Measurements from ENCODE around the gene DYNC1LI1.
"Not testable (repeated sequence)": the region's sequence is repeated elsewhere in the genome, so short reads cannot be mapped to it uniquely, and the experiment has no call there.

Gene DYNC1LI1

GRCh38 chr3:32525720-32526119 is 44.9 kb downstream of the DYNC1LI1 start:
- H3K4me3 ChIP-seq (ENCODE audit: control insufficient read depth, low read depth, low read length): no peak overlapping the region
- no peak for DNase-seq (ENCODE audit: low read depth)
- no peak for TF ChIP-seq CTCF (conservative IDR thresholded peaks at IDR 0.05; ENCODE audit: control insufficient read depth, insufficient read depth, low read depth, low read length)

DNA sequence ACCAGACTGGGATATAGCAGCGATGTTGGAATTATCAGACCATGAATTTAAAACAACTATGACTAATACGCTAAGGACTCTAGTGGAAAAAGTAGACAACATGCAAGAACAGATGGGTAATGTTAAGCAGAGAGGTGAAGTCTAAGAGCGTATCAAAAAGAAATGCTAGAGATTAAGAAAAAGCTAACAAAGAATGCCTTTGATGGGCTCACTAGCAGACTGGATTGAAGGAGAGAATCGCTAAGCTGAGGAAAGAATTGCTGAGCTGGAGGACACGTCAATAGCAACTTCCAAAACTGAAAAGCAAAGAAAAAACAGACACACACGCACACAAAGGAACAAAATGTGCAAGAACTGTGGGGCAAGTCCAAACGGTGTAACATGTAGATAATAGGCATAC is 48.0 kb downstream of the DYNC1LI1 start:
- H3K4me3 ChIP-seq (ENCODE audit: control insufficient read depth, low read depth, low read length): no peak overlapping the region
- no peak for TF ChIP-seq CTCF (conservative IDR thresholded peaks at IDR 0.05; ENCODE audit: control insufficient read depth, insufficient read depth, low read depth, low read length)
- no peak for DNase-seq (ENCODE audit: low read depth)

- H3K4me3 ChIP-seq (ENCODE audit: control insufficient read depth, low read depth, low read length); DNase-seq (ENCODE audit: low read depth): not testable (repeated sequence)
Measured at GRCh38 chr3:32518921-32519320, 51.7 kb downstream of the DYNC1LI1 start.

- H3K4me3 ChIP-seq (ENCODE audit: control insufficient read depth, low read depth, low read length); DNase-seq (ENCODE audit: low read depth): not testable (repeated sequence)
Measured at GRCh38 chr3:32516751-32517150, 53.9 kb downstream of the DYNC1LI1 start.

- TF ChIP-seq CTCF (conservative IDR thresholded peaks at IDR 0.05; ENCODE audit: control insufficient read depth, insufficient read depth, low read depth, low read length): no peak
- H3K4me3 ChIP-seq (ENCODE audit: control insufficient read depth, low read depth, low read length): no peak overlapping the region
- DNase-seq (ENCODE audit: low read depth): no peak
Measured at GRCh38 chr3:32511005-32511404, 59.7 kb downstream of the DYNC1LI1 start.

DNA sequence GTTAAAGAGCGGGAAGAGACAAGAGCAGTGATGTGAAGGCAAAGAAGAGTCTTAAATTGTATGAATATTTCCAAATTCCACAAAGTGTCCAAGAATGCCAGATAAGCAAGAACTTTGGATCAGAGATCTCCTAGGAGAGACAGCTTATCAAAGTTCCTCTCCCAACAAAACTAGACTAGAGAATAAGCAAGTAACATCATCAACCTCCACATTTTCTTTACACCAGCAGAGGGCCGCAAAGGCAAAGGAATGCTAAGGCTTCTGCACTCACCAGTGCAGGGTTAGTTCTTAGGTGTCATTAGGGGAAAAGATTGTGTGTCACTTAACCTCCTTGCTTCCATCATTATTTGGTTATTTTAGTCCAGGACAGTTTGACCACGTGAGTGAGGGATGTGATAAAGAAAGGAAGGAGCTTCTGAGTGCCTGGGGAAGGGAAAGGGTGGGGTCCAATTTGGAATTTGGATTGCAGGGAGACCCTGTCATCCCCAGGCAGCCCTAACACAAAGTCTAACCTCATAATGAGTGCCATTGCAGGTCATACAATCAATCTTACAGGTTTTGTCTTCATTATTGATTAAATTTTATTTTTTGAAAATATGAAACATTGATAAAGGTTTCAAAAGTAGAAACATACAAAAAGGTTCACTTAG is 60.5 kb downstream of the DYNC1LI1 start:
- no peak overlapping the region for H3K4me3 ChIP-seq (ENCODE audit: control insufficient read depth, low read depth, low read length)
- TF ChIP-seq CTCF (conservative IDR thresholded peaks at IDR 0.05; ENCODE audit: control insufficient read depth, insufficient read depth, low read depth, low read length): peak; percentile 79
- peak; percentile 73 for DNase-seq (ENCODE audit: low read depth)

- DNase-seq (ENCODE audit: low read depth): peak; percentile 68
- H3K4me3 ChIP-seq (ENCODE audit: control insufficient read depth, low read depth, low read length): no peak overlapping the region
- TF ChIP-seq CTCF (conservative IDR thresholded peaks at IDR 0.05; ENCODE audit: control insufficient read depth, insufficient read depth, low read depth, low read length): no peak
Measured at GRCh38 chr3:32508711-32509110, 61.9 kb downstream of the DYNC1LI1 start.

DNA sequence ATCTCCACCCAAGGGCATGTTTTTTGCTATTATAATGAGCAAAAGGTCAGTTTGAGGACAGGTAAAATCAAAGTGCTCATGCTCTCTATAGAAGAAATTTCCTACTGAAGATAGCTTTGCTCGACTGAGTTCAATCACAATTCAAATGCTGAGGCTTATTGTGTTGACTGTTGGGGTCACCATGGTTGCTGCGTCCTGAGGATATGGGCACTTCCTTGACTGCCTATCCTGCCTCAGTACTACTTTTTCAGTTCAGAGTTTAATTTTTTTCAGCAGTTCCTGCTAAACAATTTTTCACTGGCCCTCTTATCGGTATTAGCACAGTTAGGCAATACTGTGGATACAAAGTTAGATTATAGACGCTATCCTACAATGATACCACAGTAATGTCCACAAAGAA is 64.2 kb downstream of the DYNC1LI1 start:
- DNase-seq (ENCODE audit: low read depth): no peak
- no peak for TF ChIP-seq CTCF (conservative IDR thresholded peaks at IDR 0.05; ENCODE audit: control insufficient read depth, insufficient read depth, low read depth, low read length)
- H3K4me3 ChIP-seq (ENCODE audit: control insufficient read depth, low read depth, low read length): no peak overlapping the region

Measured in fibroblast of mammary gland (primary cell).